Measurements from ENCODE around the gene TIGAR.

The TIGAR gene

GRCh38 chr12:4303750-4304149 is 17.3 kb upstream of the TIGAR start:
- no peak overlapping the region for H2AFZ ChIP-seq (ENCODE audit: low read depth, low read length)
- H3K9ac ChIP-seq (ENCODE audit: low read length) = no peak overlapping the region
- TF ChIP-seq EZH2phosphoT487 (IDR thresholded peaks at IDR 0.05; ENCODE audit: low read depth) = no peak
- TF ChIP-seq, protein P1, sequence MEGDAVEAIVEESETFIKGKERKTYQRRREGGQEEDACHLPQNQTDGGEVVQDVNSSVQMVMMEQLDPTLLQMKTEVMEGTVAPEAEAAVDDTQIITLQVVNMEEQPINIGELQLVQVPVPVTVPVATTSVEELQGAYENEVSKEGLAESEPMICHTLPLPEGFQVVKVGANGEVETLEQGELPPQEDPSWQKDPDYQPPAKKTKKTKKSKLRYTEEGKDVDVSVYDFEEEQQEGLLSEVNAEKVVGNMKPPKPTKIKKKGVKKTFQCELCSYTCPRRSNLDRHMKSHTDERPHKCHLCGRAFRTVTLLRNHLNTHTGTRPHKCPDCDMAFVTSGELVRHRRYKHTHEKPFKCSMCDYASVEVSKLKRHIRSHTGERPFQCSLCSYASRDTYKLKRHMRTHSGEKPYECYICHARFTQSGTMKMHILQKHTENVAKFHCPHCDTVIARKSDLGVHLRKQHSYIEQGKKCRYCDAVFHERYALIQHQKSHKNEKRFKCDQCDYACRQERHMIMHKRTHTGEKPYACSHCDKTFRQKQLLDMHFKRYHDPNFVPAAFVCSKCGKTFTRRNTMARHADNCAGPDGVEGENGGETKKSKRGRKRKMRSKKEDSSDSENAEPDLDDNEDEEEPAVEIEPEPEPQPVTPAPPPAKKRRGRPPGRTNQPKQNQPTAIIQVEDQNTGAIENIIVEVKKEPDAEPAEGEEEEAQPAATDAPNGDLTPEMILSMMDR (IDR thresholded peaks at IDR 0.05; ENCODE audit: low read depth, low read length) = no peak
- no peaks in the 10 kb centered on the region for H3K27me3 ChIP-seq (ENCODE audit: low read depth, low read length)
- peaks cover 28% of the 10 kb centered on the region for H3K79me2 ChIP-seq (ENCODE audit: low read length)
- no peak overlapping the region for H3K4me3 ChIP-seq (ENCODE audit: low read length)
- H3K9me3 ChIP-seq (ENCODE audit: insufficient read depth, low read length) = no peaks in the 10 kb centered on the region
- no peak overlapping the region for H3K27ac ChIP-seq (ENCODE audit: low read length)
- H3K4me1 ChIP-seq (ENCODE audit: low read length) = no peaks in the 10 kb centered on the region
- H3K36me3 ChIP-seq (replicated peaks; ENCODE audit: low read depth, low read length) = peaks cover 89% of the 10 kb centered on the region
- no peak overlapping the region for H3K4me2 ChIP-seq (ENCODE audit: low read length)
- H4K20me1 ChIP-seq (ENCODE audit: insufficient read depth, low read length) = peaks cover 93% of the 10 kb centered on the region

DNA sequence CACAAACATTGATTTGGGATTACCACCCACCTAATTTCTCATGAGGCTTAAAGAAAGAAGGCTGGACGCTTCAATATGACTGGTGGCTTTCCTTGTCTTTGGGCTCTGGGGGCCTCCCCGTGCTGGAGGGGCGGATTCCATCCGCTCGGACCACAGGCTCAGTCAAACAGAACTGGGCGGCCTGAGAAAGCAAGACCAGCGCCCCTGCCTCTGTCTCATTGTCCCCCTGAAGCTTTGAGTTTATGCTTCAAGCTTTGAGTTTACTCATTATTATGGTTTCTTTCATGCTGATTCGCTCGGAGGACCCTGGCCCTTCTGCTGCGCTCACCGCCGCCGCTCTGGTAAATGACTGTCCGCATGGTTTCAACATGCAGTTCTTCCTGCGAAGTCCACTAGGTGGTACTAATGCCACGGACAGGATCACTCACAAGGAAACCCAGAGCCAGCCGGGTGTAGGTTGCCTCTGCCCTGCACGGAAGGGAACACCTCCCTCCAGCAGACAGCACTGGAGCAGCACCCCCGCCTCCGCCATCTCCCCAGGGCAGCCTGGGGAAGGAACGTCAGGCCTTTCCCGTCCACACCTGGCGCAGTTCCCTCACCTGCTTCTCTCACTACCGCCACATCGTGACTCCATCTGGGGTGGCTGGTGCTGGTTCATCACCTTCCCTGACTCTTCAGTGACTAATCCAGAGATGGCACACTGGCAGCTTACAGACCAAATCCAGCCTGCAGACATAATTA is 13.2 kb upstream of the TIGAR start:
- Histone ChIP-seq H3K27ac (ENCODE audit: low read length) (0 out of 2 replicates have a peak overlapping the region, but pooled peaks have one; percentile 49), H3K4me3 (ENCODE audit: low read length) (no peak overlapping the region), H3K36me3 (replicated peaks; ENCODE audit: low read depth, low read length) (peaks cover 74% of the 10 kb centered on the region), H3K9me3 (ENCODE audit: insufficient read depth, low read length) (no peaks in the 10 kb centered on the region), H3K79me2 (ENCODE audit: low read length) (peaks cover under 1% of the 10 kb centered on the region; the same call in 1 of the 2 replicates), H2AFZ (ENCODE audit: low read depth, low read length) (no peak overlapping the region), H4K20me1 (ENCODE audit: insufficient read depth, low read length) (peaks cover 64% of the 10 kb centered on the region), H3K27me3 (ENCODE audit: low read depth, low read length) (no peaks in the 10 kb centered on the region), H3K4me1 (ENCODE audit: low read length) (no peaks in the 10 kb centered on the region), H3K9ac (ENCODE audit: low read length) (no peak overlapping the region), H3K4me2 (ENCODE audit: low read length) (no peak overlapping the region)
- no peak for TF ChIP-seq EZH2phosphoT487 (IDR thresholded peaks at IDR 0.05; ENCODE audit: low read depth)
- TF ChIP-seq, protein P1 (IDR thresholded peaks at IDR 0.05; ENCODE audit: low read depth, low read length) = peak; percentile 45

DNA sequence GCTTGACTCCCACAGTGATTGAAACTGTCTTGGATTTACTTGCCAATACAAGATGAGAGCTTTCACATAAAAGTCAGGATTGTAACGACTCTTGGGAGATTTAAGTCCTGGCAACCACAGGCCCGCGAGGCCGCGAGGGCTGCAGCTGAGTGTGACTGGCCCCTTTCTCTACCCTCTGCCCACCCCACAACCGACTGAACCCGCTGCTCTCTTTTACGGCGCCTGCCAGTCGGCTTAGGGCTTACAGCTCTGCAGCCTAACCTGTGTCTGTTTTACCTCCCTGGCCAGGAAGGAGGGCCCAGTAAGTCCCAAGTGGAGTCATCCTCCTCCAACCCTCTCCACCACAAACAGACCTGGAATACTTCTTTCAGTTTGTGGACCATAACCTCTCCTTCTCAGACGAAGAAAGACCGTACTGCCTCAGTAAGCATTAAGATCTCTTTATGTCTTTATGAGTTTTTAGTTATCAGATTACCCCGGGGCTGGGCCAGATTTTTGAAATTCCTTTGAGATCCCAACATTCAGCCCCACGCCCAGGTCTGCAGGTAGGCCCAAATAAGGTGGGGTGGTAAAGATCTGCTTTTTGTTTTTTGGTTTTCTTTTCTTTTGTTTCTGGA is 12.6 kb upstream of the TIGAR start:
- Histone ChIP-seq H3K36me3 (replicated peaks; ENCODE audit: low read depth, low read length) (peaks cover 67% of the 10 kb centered on the region), H3K4me2 (ENCODE audit: low read length) (no peak overlapping the region), H2AFZ (ENCODE audit: low read depth, low read length) (no peak overlapping the region), H4K20me1 (ENCODE audit: insufficient read depth, low read length) (peaks cover 57% of the 10 kb centered on the region), H3K4me1 (ENCODE audit: low read length) (no peaks in the 10 kb centered on the region), H3K27ac (ENCODE audit: low read length) (no peak overlapping the region), H3K9ac (ENCODE audit: low read length) (no peak overlapping the region), H3K4me3 (ENCODE audit: low read length) (no peak overlapping the region), H3K79me2 (ENCODE audit: low read length) (no peaks in the 10 kb centered on the region), H3K27me3 (ENCODE audit: low read depth, low read length) (no peaks in the 10 kb centered on the region), H3K9me3 (ENCODE audit: insufficient read depth, low read length) (no peaks in the 10 kb centered on the region)
- TF ChIP-seq EZH2phosphoT487 (IDR thresholded peaks at IDR 0.05; ENCODE audit: low read depth) = no peak
- TF ChIP-seq, protein P1 (IDR thresholded peaks at IDR 0.05; ENCODE audit: low read depth, low read length) = no peak

- H3K27me3 ChIP-seq (ENCODE audit: low read depth, low read length) = no peaks in the 10 kb centered on the region
- H3K9me3 ChIP-seq (ENCODE audit: insufficient read depth, low read length) = no peaks in the 10 kb centered on the region
- H3K79me2 ChIP-seq (ENCODE audit: low read length) = no peaks in the 10 kb centered on the region
- no peak for TF ChIP-seq EZH2phosphoT487 (IDR thresholded peaks at IDR 0.05; ENCODE audit: low read depth)
- TF ChIP-seq, protein P1 (IDR thresholded peaks at IDR 0.05; ENCODE audit: low read depth, low read length) = no peak
- H3K4me3 ChIP-seq (ENCODE audit: low read length) = no peak overlapping the region
- H3K27ac ChIP-seq (ENCODE audit: low read length) = no peak overlapping the region
- peaks cover 49% of the 10 kb centered on the region for H3K36me3 ChIP-seq (replicated peaks; ENCODE audit: low read depth, low read length)
- peaks cover 24% of the 10 kb centered on the region for H4K20me1 ChIP-seq (ENCODE audit: insufficient read depth, low read length)
- H3K4me2 ChIP-seq (ENCODE audit: low read length) = no peak overlapping the region
- H2AFZ ChIP-seq (ENCODE audit: low read depth, low read length) = no peak overlapping the region
- no peak overlapping the region for H3K9ac ChIP-seq (ENCODE audit: low read length)
- no peaks in the 10 kb centered on the region for H3K4me1 ChIP-seq (ENCODE audit: low read length)
Observed at GRCh38 chr12:4311776-4312175, 9.2 kb upstream of the TIGAR start.

Measured in OCI-LY3 (cell line).